ENCODE measurements around the gene TCF12.
A peak's percentile ranks its signal among the peaks of the same experiment; 100 is the strongest.
"Not testable (repeated sequence)": the region's sequence is repeated elsewhere in the genome, so short reads cannot be mapped to it uniquely, and the experiment has no call there.

Gene TCF12

GRCh38 chr15:57010724-57011123 is 92.3 kb downstream of the TCF12 start:
- Histone ChIP-seq H3K9me3 (ENCODE audit: control insufficient read depth, insufficient read depth, low read length) (no peaks in the 10 kb centered on the region), H3K36me3 (ENCODE audit: control insufficient read depth, insufficient read depth, low read length) (no peaks in the 10 kb centered on the region), H3K4me1 (ENCODE audit: control insufficient read depth, insufficient read depth, low read length) (no peaks in the 10 kb centered on the region), H3K9ac (ENCODE audit: low read depth, low read length) (no peak overlapping the region), H3K4me3 (ENCODE audit: low read depth, low read length) (no peak overlapping the region), H3K27me3 (ENCODE audit: control insufficient read depth, insufficient read depth, low read length) (no peaks in the 10 kb centered on the region)

GRCh38 chr15:57012556-57012955 is 94.1 kb downstream of the TCF12 start:
- no peaks in the 10 kb centered on the region for H3K9me3 ChIP-seq (ENCODE audit: control insufficient read depth, insufficient read depth, low read length)
- no peak overlapping the region for H3K4me3 ChIP-seq (ENCODE audit: low read depth, low read length)
- no peaks in the 10 kb centered on the region for H3K36me3 ChIP-seq (ENCODE audit: control insufficient read depth, insufficient read depth, low read length)
- no peaks in the 10 kb centered on the region for H3K27me3 ChIP-seq (ENCODE audit: control insufficient read depth, insufficient read depth, low read length)
- H3K4me1 ChIP-seq (ENCODE audit: control insufficient read depth, insufficient read depth, low read length): peaks cover 13% of the 10 kb centered on the region
- H3K9ac ChIP-seq (ENCODE audit: low read depth, low read length): no peak overlapping the region

- not testable (repeated sequence) for H3K27me3 ChIP-seq (ENCODE audit: control insufficient read depth, insufficient read depth, low read length); H3K4me3 ChIP-seq (ENCODE audit: low read depth, low read length); H3K9ac ChIP-seq (ENCODE audit: low read depth, low read length); H3K36me3 ChIP-seq (ENCODE audit: control insufficient read depth, insufficient read depth, low read length); H3K9me3 ChIP-seq (ENCODE audit: control insufficient read depth, insufficient read depth, low read length)
- H3K4me1 ChIP-seq (ENCODE audit: control insufficient read depth, insufficient read depth, low read length): peaks cover 13% of the 10 kb centered on the region
Observed at GRCh38 chr15:57014896-57015295, 96.5 kb downstream of the TCF12 start.

- H3K27me3 ChIP-seq (ENCODE audit: control insufficient read depth, insufficient read depth, low read length): no peaks in the 10 kb centered on the region
- H3K4me1 ChIP-seq (ENCODE audit: control insufficient read depth, insufficient read depth, low read length): peaks cover 13% of the 10 kb centered on the region
- no peak overlapping the region for H3K9ac ChIP-seq (ENCODE audit: low read depth, low read length)
- H3K9me3 ChIP-seq (ENCODE audit: control insufficient read depth, insufficient read depth, low read length): no peaks in the 10 kb centered on the region
- no peak overlapping the region for H3K4me3 ChIP-seq (ENCODE audit: low read depth, low read length)
- no peaks in the 10 kb centered on the region for H3K36me3 ChIP-seq (ENCODE audit: control insufficient read depth, insufficient read depth, low read length)
Observed at GRCh38 chr15:57015360-57015759, 96.9 kb downstream of the TCF12 start.

- Histone ChIP-seq H3K36me3 (ENCODE audit: control insufficient read depth, insufficient read depth, low read length) (no peaks in the 10 kb centered on the region), H3K4me3 (ENCODE audit: low read depth, low read length) (no peak overlapping the region), H3K4me1 (ENCODE audit: control insufficient read depth, insufficient read depth, low read length) (peaks cover 13% of the 10 kb centered on the region), H3K9ac (ENCODE audit: low read depth, low read length) (no peak overlapping the region), H3K27me3 (ENCODE audit: control insufficient read depth, insufficient read depth, low read length) (no peaks in the 10 kb centered on the region), H3K9me3 (ENCODE audit: control insufficient read depth, insufficient read depth, low read length) (no peaks in the 10 kb centered on the region)
Observed at GRCh38 chr15:57015897-57016296, 97.5 kb downstream of the TCF12 start.

GRCh38 chr15:57017024-57017423 is 98.6 kb downstream of the TCF12 start:
- peaks cover 13% of the 10 kb centered on the region for H3K4me1 ChIP-seq (ENCODE audit: control insufficient read depth, insufficient read depth, low read length)

GRCh38 chr15:57018151-57018550 is 99.7 kb downstream of the TCF12 start:
- Histone ChIP-seq H3K4me1 (ENCODE audit: control insufficient read depth, insufficient read depth, low read length) (peaks cover 13% of the 10 kb centered on the region), H3K27me3 (ENCODE audit: control insufficient read depth, insufficient read depth, low read length) (no peaks in the 10 kb centered on the region), H3K9me3 (ENCODE audit: control insufficient read depth, insufficient read depth, low read length) (no peaks in the 10 kb centered on the region), H3K9ac (ENCODE audit: low read depth, low read length) (no peak overlapping the region), H3K36me3 (ENCODE audit: control insufficient read depth, insufficient read depth, low read length) (no peaks in the 10 kb centered on the region), H3K4me3 (ENCODE audit: low read depth, low read length) (no peak overlapping the region)

More at GRCh38 chr15:57017024-57017423, 98.6 kb downstream of the TCF12 start:
- H3K9ac ChIP-seq (ENCODE audit: low read depth, low read length): peak overlapping the region; percentile 38
- no peaks in the 10 kb centered on the region for H3K9me3 ChIP-seq (ENCODE audit: control insufficient read depth, insufficient read depth, low read length)
- no peaks in the 10 kb centered on the region for H3K36me3 ChIP-seq (ENCODE audit: control insufficient read depth, insufficient read depth, low read length)
- no peak overlapping the region for H3K4me3 ChIP-seq (ENCODE audit: low read depth, low read length)
- H3K27me3 ChIP-seq (ENCODE audit: control insufficient read depth, insufficient read depth, low read length): no peaks in the 10 kb centered on the region

GRCh38 chr15:57019496-57020160 is 101.2 kb downstream of the TCF12 start:
- H3K9me3 ChIP-seq (ENCODE audit: control insufficient read depth, insufficient read depth, low read length): peaks cover 4% of the 10 kb centered on the region
- no peaks in the 10 kb centered on the region for H3K27me3 ChIP-seq (ENCODE audit: control insufficient read depth, insufficient read depth, low read length)
- H3K4me3 ChIP-seq (ENCODE audit: low read depth, low read length): no peak overlapping the region
- no peaks in the 10 kb centered on the region for H3K36me3 ChIP-seq (ENCODE audit: control insufficient read depth, insufficient read depth, low read length)
- H3K4me1 ChIP-seq (ENCODE audit: control insufficient read depth, insufficient read depth, low read length): peaks cover 16% of the 10 kb centered on the region
- H3K9ac ChIP-seq (ENCODE audit: low read depth, low read length): no peak overlapping the region

GRCh38 chr15:57025264-57025926 is 107.0 kb downstream of the TCF12 start:
- Histone ChIP-seq H3K9me3 (ENCODE audit: control insufficient read depth, insufficient read depth, low read length) (peaks cover 4% of the 10 kb centered on the region), H3K9ac (ENCODE audit: low read depth, low read length) (no peak overlapping the region), H3K4me3 (ENCODE audit: low read depth, low read length) (no peak overlapping the region), H3K36me3 (ENCODE audit: control insufficient read depth, insufficient read depth, low read length) (no peaks in the 10 kb centered on the region), H3K4me1 (ENCODE audit: control insufficient read depth, insufficient read depth, low read length) (peaks cover 7% of the 10 kb centered on the region), H3K27me3 (ENCODE audit: control insufficient read depth, insufficient read depth, low read length) (no peaks in the 10 kb centered on the region)

GRCh38 chr15:57026016-57026592 is 107.7 kb downstream of the TCF12 start:
- Histone ChIP-seq H3K9ac (ENCODE audit: low read depth, low read length) (no peak overlapping the region), H3K4me1 (ENCODE audit: control insufficient read depth, insufficient read depth, low read length) (peaks cover 8% of the 10 kb centered on the region), H3K4me3 (ENCODE audit: low read depth, low read length) (no peak overlapping the region), H3K9me3 (ENCODE audit: control insufficient read depth, insufficient read depth, low read length) (peaks cover 4% of the 10 kb centered on the region), H3K27me3 (ENCODE audit: control insufficient read depth, insufficient read depth, low read length) (no peaks in the 10 kb centered on the region), H3K36me3 (ENCODE audit: control insufficient read depth, insufficient read depth, low read length) (no peaks in the 10 kb centered on the region)

- H3K4me1 ChIP-seq (ENCODE audit: control insufficient read depth, insufficient read depth, low read length): peaks cover 16% of the 10 kb centered on the region
- no peak overlapping the region for H3K9ac ChIP-seq (ENCODE audit: low read depth, low read length)
- H3K36me3 ChIP-seq (ENCODE audit: control insufficient read depth, insufficient read depth, low read length): no peaks in the 10 kb centered on the region
- no peak overlapping the region for H3K4me3 ChIP-seq (ENCODE audit: low read depth, low read length)
- peaks cover 4% of the 10 kb centered on the region for H3K9me3 ChIP-seq (ENCODE audit: control insufficient read depth, insufficient read depth, low read length)
- H3K27me3 ChIP-seq (ENCODE audit: control insufficient read depth, insufficient read depth, low read length): no peaks in the 10 kb centered on the region
Observed at GRCh38 chr15:57027596-57027995, 109.2 kb downstream of the TCF12 start.

GRCh38 chr15:57028176-57028575 is 109.7 kb downstream of the TCF12 start:
- no peaks in the 10 kb centered on the region for H3K27me3 ChIP-seq (ENCODE audit: control insufficient read depth, insufficient read depth, low read length)
- peaks cover 4% of the 10 kb centered on the region for H3K9me3 ChIP-seq (ENCODE audit: control insufficient read depth, insufficient read depth, low read length)
- H3K4me1 ChIP-seq (ENCODE audit: control insufficient read depth, insufficient read depth, low read length): peaks cover 16% of the 10 kb centered on the region
- H3K4me3 ChIP-seq (ENCODE audit: low read depth, low read length): no peak overlapping the region
- no peaks in the 10 kb centered on the region for H3K36me3 ChIP-seq (ENCODE audit: control insufficient read depth, insufficient read depth, low read length)
- H3K9ac ChIP-seq (ENCODE audit: low read depth, low read length): no peak overlapping the region
